Endothelial cell of umbilical vein (primary cell): ENCODE results near the gene APOL5. TPM values are rescaled to one million over a fixed set of nuclear protein-coding genes. Genes with fewer than 3 reads are reported as not detected.
A peak's percentile ranks its signal among the peaks of the same experiment; 100 is the strongest.

Source experiments
- BruUV-seq: library from RNA; stranded (reverse); fragments of 400-500 nt; replicated peaks from 2 replicates; lab custom pipeline; 2021; lab: Mats Ljungman, UMichigan
- CTCF ChIA-PET: fragments of 300-600, 350-600 bp; sonication (Branson Sonifier 250); formaldehyde crosslinking; loops from one replicate; lab custom pipeline; 2021; ENCODE audit warnings: antibody characterized with exemption, inconsistent platforms; lab: Charles Lee
- POLR2A ChIA-PET: fragments of 300-600, 350-600 bp; sonication (Branson Sonifier 250); formaldehyde crosslinking; loops from one replicate; lab custom pipeline; 2021; ENCODE audit warnings: antibody characterized with exemption, inconsistent platforms; lab: Charles Lee
- DNase-seq: peaks from one replicate; pipeline ENCODE4 v3.0.0-alpha.2; 2011; ENCODE audit warnings: low read depth, low spot score
- FAIRE-seq: peaks from 2 replicates; lab custom pipeline; 2011; peaks lifted over from hg19 to GRCh38; lab: Jason Lieb, UNC
- H2AFZ ChIP-seq: 2 replicates; pipeline ENCODE4 v1.6.0; 2012; ENCODE audit warnings: low read depth, low read length, control low read depth, inconsistent platforms
- H3K27ac ChIP-seq: 2 replicates; pipeline ENCODE4 v1.5.1; 2011; ENCODE audit warnings: low read depth, mild to moderate bottlenecking, control low read depth, low read length, moderate library complexity; ENCODE audit not compliant: insufficient read depth
- H3K27me3 ChIP-seq, 2 experiments: 2 replicates each; pipeline versions ENCODE4 v1.6.0 to v1.6.1; 2011; ENCODE audit warnings: low read length in 2 of 2, mixed read lengths in 1 of 2; ENCODE audit not compliant: control insufficient read depth in 2 of 2, insufficient read depth in 2 of 2
- H3K36me3 ChIP-seq, 2 experiments: 2 replicates in 1 of 2; 3 replicates in 1 of 2; pipeline ENCODE4 v1.5.1; 2011; ENCODE audit warnings: low read length in 2 of 2, mild to moderate bottlenecking in 1 of 2, moderate library complexity in 1 of 2; ENCODE audit not compliant: control insufficient read depth in 2 of 2, insufficient read depth in 2 of 2; ENCODE audit errors: extremely low read depth in 1 of 2
- H3K4me1 ChIP-seq: 3 replicates; pipeline ENCODE4 v1.5.1; 2011; ENCODE audit warnings: mild to moderate bottlenecking, low read length; ENCODE audit not compliant: control insufficient read depth, insufficient read depth; ENCODE audit errors: extremely low read depth
- H3K4me2 ChIP-seq: 2 replicates; pipeline ENCODE4 v1.6.1; 2011; ENCODE audit warnings: low read length, control low read depth, mixed read lengths; ENCODE audit not compliant: insufficient read depth
- H3K4me3 ChIP-seq, 3 experiments: fragments of 200-600 bp in 1 of 3; sonication (generic), shearing (Covaris generic) in 1 of 3; replicated peaks in 1 of 3; 2 replicates each; pipeline ENCODE4 v1.5.1; 2011 to 2016; ENCODE audit warnings: control low read depth in 3 of 3, low read length in 3 of 3, mild to moderate bottlenecking in 2 of 3, inconsistent platforms in 1 of 3, low read depth in 1 of 3, moderate library complexity in 1 of 3; ENCODE audit not compliant: insufficient read depth in 1 of 3
- H3K79me2 ChIP-seq: 2 replicates; pipeline ENCODE4 v1.6.0; 2012; ENCODE audit warnings: low read length, inconsistent platforms; ENCODE audit not compliant: control insufficient read depth, insufficient read depth
- H3K9ac ChIP-seq: replicated peaks from 2 replicates; pipeline ENCODE3; 2011; ENCODE audit warnings: low read length, control low read depth; ENCODE audit not compliant: insufficient read depth; ENCODE audit errors: extremely low read depth
- H3K9me1 ChIP-seq: replicated peaks from 3 replicates; pipeline ENCODE4 v1.6.0; 2011; ENCODE audit warnings: mild to moderate bottlenecking, low read length; ENCODE audit not compliant: control insufficient read depth, insufficient read depth; ENCODE audit errors: extremely low read depth
- H3K9me3 ChIP-seq: replicated peaks from 2 replicates; pipeline ENCODE4 v1.5.1; 2012; ENCODE audit warnings: low read length, inconsistent platforms; ENCODE audit not compliant: control insufficient read depth, insufficient read depth
- H4K20me1 ChIP-seq: replicated peaks from 2 replicates; pipeline ENCODE3; 2011; ENCODE audit warnings: mild to moderate bottlenecking, low read length; ENCODE audit not compliant: control insufficient read depth, insufficient read depth; ENCODE audit errors: extremely low read depth
- CTCF ChIP-seq, 2 donors: IDR thresholded peaks; 1 replicate in 1 of 2; 2 replicates in 1 of 2; pipeline ENCODE4 v1.5.1; 2011; ENCODE audit warnings: low read length in 2 of 2, mild to moderate bottlenecking in 2 of 2, moderate library complexity in 2 of 2, control low read depth in 1 of 2, inconsistent platforms in 1 of 2, low read depth in 1 of 2; ENCODE audit not compliant: insufficient read depth in 1 of 2; ENCODE audit errors: extremely low read depth in 1 of 2
- EZH2 ChIP-seq: IDR thresholded peaks from 2 replicates; pipeline ENCODE4 v1.6.1; 2012; ENCODE audit warnings: borderline replicate concordance, low read depth, mild to moderate bottlenecking, moderate library complexity, low read length, inconsistent platforms; ENCODE audit not compliant: severe bottlenecking
- FOS ChIP-seq: IDR thresholded peaks from 2 replicates; pipeline ENCODE4 v1.6.1; 2011; ENCODE audit warnings: mild to moderate bottlenecking, low read length, moderate library complexity, borderline replicate concordance; ENCODE audit not compliant: insufficient read depth
- GATA2 ChIP-seq: IDR thresholded peaks from 2 replicates; pipeline ENCODE4 v1.7.0; 2011; ENCODE audit warnings: low read depth, mild to moderate bottlenecking, moderate library complexity, mixed read lengths, low read length; ENCODE audit not compliant: insufficient read length, insufficient read depth
- JUN ChIP-seq: IDR thresholded peaks from 2 replicates; pipeline ENCODE4 v1.6.1; 2011; ENCODE audit warnings: borderline replicate concordance, low read depth; ENCODE audit not compliant: insufficient read length, insufficient read depth
- MAX ChIP-seq: IDR thresholded peaks from 2 replicates; pipeline ENCODE4 v1.6.1; 2011; ENCODE audit not compliant: insufficient read depth, insufficient read length
- MYC ChIP-seq: IDR thresholded peaks from one replicate; pipeline ENCODE4 v1.6.1; 2011; ENCODE audit warnings: mild to moderate bottlenecking, low read depth, low read length
- POLR2A ChIP-seq: IDR thresholded peaks from 2 replicates; pipeline ENCODE4 v1.6.1; 2012; ENCODE audit warnings: low read depth, mild to moderate bottlenecking, control low read depth, low read length
- POLR2AphosphoS5 ChIP-seq: IDR thresholded peaks from 2 replicates; pipeline ENCODE4 v1.6.1; 2012; ENCODE audit warnings: low read depth, mild to moderate bottlenecking, control low read depth, low read length, moderate library complexity; ENCODE audit not compliant: insufficient read depth
- dilution Hi-C: fragments of 300-500 bp; cut with MboI; formaldehyde crosslinking; loops from one replicate; pipeline ENCODE4 v1.15.0; 2019; ENCODE audit warnings: low sequenced_read_pairs; ENCODE audit not compliant: extremely low pct_ligation_motif_present
- intact Hi-C: fragments of 100-400 bp; cut with micrococcal nuclease; formaldehyde crosslinking; loops from one replicate; pipeline ENCODE4 v1.10.0; 2022
- polyA plus RNA-seq, 4 experiments: library from polyadenylated mRNA; depleted of rRNA in 3 of 4; stranded (reverse) in 3 of 4; unstranded in 1 of 4; fragments of >200 nt; gene quantifications; 2 replicates each; pipeline versions ENCODE4 v1.2.1 to v1.2.3, GENCODE V29; 2011 to 2012; ENCODE audit warnings: missing spikeins in 1 of 4
- total RNA-seq: library from RNA; stranded (reverse); gene quantifications from 2 replicates; pipeline ENCODE4 v1.2.3, GENCODE V29; 2021

APOL5 gene
- total and polyA plus RNA-seq, 2 donors (not counting 3 experiments of a cell fraction or from before 2014, with no cell fraction given), result not detected

GRCh38 chr22:35752006-35752862 lies 34.6 kb downstream of the APOL5 start:
- Histone ChIP-seq H2AFZ (no peak overlapping the region), H3K4me3 (no peak overlapping the region), H3K36me3 (peaks cover 3 to 4% of the 10 kb centered on the region in 2 experiments), H3K9ac (no peak overlapping the region), H3K9me3 (no peaks in the 10 kb centered on the region), H3K79me2 (no peaks in the 10 kb centered on the region), H3K27me3 (no peaks in the 10 kb centered on the region), H3K27ac (no peak overlapping the region), H4K20me1 (no peaks in the 10 kb centered on the region), H3K4me1 (no peaks in the 10 kb centered on the region), H3K9me1 (no peaks in the 10 kb centered on the region), H3K4me2 (no peak overlapping the region)
- ChIA-PET POLR2A (no interaction called here), CTCF (interaction anchor here (0.7 to 1.6 kb wide), 4 partner anchors 15 to 372 kb away, joined by 3 to 6 read pairs (median 4); no protein-coding TSS in a partner anchor)
- dilution Hi-C loops, result loop anchor here (10.0 kb wide), 1 partner anchor 283 kb away; no protein-coding TSS in a partner anchor
- TF ChIP-seq EZH2 (no peak), GATA2 (no peak), FOS (no peak), MAX (no peak), MYC (no peak), JUN (no peak), POLR2AphosphoS5 (no peak), POLR2A (no peak), CTCF (IDR thresholded peaks at IDR 0.05; ENCODE audit: extremely low read depth in 1 of 2, insufficient read depth in 1 of 2, low read depth in 1 of 2, low read length in 2 of 2) (no peak)
- intact Hi-C loops, result loop anchor here (10.0 kb wide), 1 partner anchor 373 kb away; no protein-coding TSS in a partner anchor
- FAIRE-seq (no peak), DNase-seq (peak; percentile 48)
- BruUV-seq, result no TSS peak
